GM18909 (cell line): Measurements from ENCODE around the gene ZNHIT2.

Experiments
- ATAC-seq: cut with Tn5 transposase; IDR thresholded peaks from one replicate; pipeline ENCODE4 v1.9.1; 2021; ENCODE audit warnings: mild to moderate bottlenecking; ENCODE audit not compliant: unreplicated experiment, poor library complexity

ZNHIT2 gene

DNA sequence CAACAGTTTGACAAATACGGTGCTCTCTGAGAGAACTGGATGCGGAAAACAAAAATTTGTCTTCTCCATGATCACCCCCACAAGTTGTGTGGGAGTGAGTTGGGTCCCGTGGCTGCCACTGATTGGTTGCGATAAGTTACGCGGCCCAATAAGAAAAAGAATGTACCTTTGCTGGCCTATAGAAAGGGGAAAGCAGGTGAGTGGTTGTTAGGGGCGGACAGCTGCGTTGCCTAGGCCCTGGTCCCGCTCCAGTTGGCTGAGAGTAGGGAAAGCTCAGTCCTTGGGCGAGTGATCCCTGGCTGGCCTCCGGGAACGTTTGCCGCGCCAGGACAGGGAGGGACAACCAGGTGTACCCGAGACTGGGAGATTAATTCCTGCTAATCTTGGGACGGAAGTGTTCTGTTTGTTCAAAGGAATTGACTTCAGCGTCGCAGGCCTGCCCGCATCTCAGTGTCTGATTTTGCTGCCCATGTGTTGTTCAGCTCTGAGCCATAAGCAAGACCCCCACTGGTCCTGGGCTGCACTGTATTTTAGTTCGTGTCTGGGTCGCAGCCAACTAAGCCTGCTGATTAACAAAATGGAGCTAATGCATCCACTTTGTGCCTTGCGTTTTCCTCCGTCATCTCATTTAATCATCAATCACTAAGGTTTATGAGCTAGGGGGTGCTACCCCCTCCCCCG, 17.6 kb upstream of the ZNHIT2 start:
- ATAC-seq = peak; percentile 60

- peak; percentile 63 for ATAC-seq
Observed at GRCh38 chr11:65134240-65134951, 16.9 kb upstream of the ZNHIT2 start, which contains the start of gene SYVN1. Gene SYVN1, minus strand, starts transcription at chr11:65134519. Its CDS starts 918 bp downstream, at chr11:65133601.

DNA sequence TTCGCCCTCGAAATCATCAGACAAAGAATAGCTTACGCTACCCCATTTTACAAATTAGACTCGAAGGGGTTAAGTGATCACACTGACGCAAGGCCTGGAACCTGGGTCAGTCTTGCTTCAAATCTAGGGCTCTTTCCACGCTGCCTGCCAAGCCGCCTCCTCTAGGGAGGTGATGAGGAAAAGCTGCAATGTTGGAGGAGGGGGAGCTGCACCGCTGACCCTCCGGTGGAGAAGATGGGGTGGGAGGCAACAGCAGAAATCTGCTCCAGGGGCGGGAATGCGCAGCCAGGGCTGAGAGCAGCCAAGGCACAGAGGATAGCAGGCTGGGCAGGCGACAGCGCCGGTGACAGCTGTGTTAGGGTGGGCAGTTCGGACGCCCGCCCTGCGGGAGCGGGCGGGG, 16.2 kb upstream of the ZNHIT2 start:
- peak; percentile 2 for ATAC-seq

DNA sequence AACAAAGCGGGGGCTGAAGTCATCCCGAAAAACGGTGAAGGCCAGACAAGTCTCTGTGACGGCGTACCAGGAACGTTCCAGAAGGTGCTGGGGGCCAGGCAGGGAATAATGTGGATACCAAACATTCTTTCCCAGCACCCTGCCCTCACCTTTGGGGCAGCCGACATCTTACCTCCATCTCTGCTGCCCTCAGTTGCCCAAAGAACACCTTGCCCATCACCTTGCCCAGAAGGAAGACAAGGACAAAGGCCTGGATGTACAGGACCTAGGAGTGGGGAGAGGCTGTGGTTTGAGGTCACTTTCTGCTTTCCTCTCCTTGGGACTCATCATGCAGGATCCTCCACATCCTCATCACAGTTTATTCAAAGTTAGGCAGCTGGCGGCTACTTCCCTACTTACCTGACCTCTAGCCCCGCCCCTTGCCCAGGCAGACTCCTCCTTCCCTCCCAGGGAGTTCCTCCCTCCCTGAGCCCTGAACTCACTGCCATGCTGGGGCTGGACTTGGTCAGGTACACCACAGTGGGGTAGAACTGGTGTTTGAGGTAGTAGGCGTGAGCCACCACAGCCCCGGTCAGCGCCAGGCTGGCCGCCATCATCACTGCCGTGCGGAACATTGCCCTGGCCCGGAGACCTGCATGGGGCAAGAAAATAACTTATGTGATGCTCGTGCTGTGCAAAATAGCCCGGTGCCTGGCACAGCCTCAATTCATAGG, 15.6 kb upstream of the ZNHIT2 start:
- no peak for ATAC-seq

DNA sequence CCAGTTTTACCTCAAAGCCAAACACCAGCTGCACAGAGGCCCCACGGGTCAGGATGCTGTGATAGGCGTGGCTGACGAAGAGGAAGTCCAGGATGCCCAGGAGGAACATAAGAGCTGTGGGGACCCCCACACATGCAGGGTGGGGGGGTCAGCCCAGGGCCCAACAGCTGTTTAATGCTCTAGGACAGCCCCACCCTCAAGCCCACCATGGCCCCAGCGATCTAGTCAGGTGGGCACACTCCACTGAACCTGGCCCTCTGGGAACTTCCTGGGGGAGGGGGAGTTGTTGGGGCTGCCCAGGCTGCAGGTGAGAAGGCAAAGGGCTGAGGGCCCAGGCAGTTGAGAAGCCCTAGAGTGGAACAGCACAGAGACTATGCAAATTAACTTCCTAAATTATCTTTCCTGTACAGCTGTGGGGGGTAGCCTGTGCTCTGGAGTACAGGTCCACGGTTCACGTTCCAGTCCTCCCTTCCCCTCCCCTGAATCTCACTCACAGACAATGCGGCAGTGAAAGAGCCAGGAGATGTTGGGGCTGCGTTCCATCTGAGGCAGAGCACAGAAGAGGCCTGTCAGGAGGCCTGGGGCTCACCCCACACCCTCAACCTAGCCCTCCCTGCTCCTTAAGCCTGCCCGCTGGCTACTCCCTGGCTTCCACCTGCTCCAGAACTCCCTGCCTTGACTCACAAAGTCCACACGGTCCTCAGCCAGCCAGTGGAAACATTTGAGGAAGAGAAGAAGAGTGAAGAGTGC, 14.9 kb upstream of the ZNHIT2 start:
- ATAC-seq = peak; percentile 44

DNA sequence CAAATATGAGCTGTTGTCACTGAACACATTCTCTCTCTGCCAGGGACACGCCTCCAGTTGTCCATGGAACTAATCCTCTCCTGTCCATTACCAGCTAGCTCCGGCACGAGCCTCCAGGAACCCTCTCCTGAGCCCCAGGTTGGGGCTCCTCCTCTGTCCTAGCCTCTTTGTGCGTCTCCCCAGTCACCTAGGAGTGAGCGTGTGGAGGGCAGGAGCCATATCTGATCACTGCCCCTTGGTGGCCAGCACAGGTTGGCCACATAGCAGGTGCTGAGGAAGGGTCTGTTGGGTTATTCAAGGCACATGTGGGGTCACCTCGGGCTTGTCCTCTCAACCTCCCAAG, 14.4 kb upstream of the ZNHIT2 start:
- no peak for ATAC-seq

DNA sequence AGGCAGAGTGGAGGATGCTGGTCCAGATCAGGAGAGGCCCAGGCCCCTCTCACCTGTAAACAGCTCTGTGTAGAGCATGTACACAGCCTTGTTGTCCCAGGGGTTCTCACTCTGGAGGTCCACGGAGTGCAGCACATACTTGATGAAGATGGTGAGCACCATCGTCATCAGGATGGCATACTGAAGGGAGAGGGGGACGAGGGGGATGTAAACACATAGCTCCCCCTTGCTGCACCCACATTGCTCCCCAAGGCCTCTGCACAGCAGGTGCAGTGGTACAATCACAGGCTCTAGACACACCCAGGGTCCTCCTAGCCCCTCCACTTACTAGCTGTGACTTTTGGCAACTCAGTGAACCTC, 13.9 kb upstream of the ZNHIT2 start:
- no peak for ATAC-seq

DNA sequence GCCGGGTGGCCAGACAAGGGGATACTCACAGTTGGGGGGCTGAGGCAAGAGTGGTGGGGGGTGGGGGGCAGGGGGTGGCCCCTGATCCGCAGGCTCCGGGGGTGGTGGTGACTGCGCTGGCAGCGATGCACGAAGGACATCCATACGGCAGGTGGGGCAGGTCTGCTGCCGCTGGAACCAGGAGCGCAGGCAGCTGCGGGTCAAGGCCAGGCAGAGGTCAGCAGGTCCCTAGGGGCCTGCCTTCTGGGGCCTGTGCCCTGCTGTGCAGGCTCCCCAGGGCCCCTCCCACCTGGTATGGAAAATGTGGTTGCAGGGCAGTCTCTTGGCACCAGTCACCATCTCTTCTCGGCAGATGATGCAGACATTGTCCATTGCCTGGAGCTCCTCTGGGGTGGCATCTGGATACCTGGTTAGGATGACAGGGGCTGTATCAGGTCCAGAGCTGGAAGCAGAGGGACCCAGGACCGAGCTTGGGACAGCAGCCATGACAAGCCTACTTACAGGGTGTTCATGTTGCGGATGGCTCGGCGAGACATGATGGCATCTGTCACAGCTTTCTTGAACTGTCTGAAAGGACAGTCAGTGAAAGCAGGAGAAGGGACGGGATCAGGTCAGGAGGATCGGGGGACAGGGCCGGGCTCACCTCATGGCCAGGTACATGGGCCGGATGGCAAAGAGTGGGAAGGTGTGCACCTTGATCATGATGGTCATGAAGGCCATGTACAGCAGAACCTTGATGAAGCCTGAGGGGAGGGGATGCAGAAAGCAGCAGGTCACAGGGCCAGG, 13.3 kb upstream of the ZNHIT2 start:
- no peak for ATAC-seq

GRCh38 chr11:65129649-65130441, 12.3 kb upstream of the ZNHIT2 start:
- no peak for ATAC-seq

GRCh38 chr11:65128182-65129145, 11.0 kb upstream of the ZNHIT2 start:
- no peak for ATAC-seq

GRCh38 chr11:65127473-65128181, 10.1 kb upstream of the ZNHIT2 start:
- no peak for ATAC-seq

DNA sequence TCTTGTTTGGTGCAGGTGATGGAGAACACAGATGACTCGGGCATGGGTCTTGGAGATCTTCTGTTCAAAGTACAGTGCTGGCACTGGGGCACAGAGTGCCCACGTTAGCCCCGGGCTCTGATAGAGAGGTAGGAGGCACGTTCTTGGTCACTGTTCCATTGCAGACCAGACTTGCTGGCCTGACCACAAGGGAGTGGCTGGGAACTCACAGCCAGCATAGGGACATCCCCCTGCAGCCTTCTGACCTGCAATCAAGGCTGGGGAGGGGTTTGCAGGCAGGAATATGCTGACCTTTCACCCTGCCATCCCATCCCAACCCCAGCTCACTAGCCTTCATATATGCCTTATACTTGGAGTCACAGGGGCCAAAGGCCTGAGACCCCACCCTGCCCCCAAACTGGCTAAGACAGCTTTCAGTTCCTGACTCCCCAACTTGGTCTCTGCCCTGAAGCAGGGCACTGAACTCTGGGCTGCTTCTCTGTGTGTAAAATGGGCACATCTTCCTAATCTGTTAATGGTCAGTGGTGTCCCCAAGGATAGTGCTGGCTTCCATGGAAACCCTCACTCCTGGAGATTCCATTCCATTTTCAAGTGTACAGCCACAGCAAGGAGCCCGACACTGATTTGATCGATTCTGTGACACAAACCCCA, 9.2 kb upstream of the ZNHIT2 start:
- no peak for ATAC-seq

DNA sequence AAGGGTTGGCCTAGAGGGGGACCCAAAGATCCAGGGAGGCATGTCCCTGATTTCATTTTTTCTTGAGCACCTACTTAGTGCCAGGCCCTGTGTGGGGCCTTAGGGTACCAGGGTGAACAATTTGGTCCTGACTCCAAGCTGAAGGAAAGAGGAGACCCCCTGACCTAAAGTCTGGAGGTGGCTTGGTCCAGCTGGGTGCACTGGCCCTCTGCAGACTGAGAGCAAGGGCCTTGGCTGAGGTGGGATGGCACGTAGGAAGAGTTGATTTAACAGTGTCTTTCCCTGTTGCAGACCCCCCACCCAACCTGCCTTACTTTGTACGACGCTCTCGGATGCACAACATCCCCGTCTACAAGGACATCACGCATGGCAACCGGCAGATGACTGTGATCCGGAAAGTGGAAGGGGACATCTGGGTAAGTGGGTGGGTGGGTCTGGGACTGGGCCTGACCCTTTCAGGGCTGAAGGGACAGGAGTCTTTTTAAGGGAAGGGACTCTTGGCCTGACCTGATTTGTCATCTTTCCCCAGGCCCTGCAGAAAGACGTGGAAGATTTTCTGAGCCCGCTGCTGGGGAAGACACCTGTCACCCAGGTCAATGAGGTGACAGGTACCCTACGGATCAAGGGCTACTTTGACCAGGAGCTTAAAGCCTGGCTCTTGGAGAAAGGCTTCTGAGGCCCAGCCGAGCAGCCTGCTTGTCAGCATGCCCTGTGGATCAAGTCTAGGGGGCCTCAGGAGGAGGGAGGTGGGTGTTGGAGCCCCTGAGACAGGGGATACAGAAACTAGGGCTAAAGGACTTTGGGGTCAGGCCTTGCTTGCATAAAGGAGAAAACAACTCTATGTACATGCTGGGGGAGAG, 7.9 kb upstream of the ZNHIT2 start:
- no peak for ATAC-seq

- ATAC-seq = no peak
Observed at GRCh38 chr11:65124480-65125196, 7.1 kb upstream of the ZNHIT2 start.

GRCh38 chr11:65121865-65122696, 4.6 kb upstream of the ZNHIT2 start, which contains the start of the genes FAU and MRPL49:
Gene FAU, minus strand, starts transcription at chr11:65122134. Its CDS starts 321 bp downstream, at chr11:65121813.
Gene MRPL49, plus strand, starts transcription at chr11:65122321. Its CDS starts 26 bp downstream, at chr11:65122347.
- ATAC-seq = peak; percentile 67
